HepG2 (cell line): Measurements from ENCODE around the gene ESRRG. TPM values are rescaled to one million over a fixed set of nuclear protein-coding genes. Genes with fewer than 3 reads are reported as not detected.

Source experiments
- ATAC-seq: fragments of 200-7000 bp; cut with Tn5 transposase; 3 replicates; pipeline ENCODE4 v1.9.1; 2020; ENCODE audit warnings: mild to moderate bottlenecking, moderate library complexity
- BruUV-seq: library from RNA; stranded (reverse); fragments of 400-500 nt; replicated peaks from 2 replicates; lab custom pipeline; 2021; lab: Mats Ljungman, UMichigan
- CTCF ChIA-PET: fragments of 300-600 bp; formaldehyde crosslinking; extraction: SDS; loops from one replicate; lab custom pipeline; 2021; ENCODE audit warnings: low total read pairs, inconsistent platforms, low intra/inter-chr PET ratio; lab: Yijun Ruan, JAX
- POLR2A ChIA-PET: fragments of 350-600 bp; sonication (Branson Sonifier 250); formaldehyde crosslinking; loops from one replicate; lab custom pipeline; 2020; ENCODE audit warnings: antibody characterized with exemption, inconsistent platforms; lab: Yijun Ruan, JAX
- DNase-seq: peaks from one replicate; pipeline ENCODE4 v3.0.0-alpha.2; 2015; ENCODE audit warnings: low spot score
- FAIRE-seq: peaks from 3 replicates; lab custom pipeline; 2011; peaks lifted over from hg19 to GRCh38; lab: Jason Lieb, UNC
- H2AFZ ChIP-seq: one replicate; pipeline ENCODE4 v1.6.1; 2011; ENCODE audit warnings: low read length, inconsistent platforms
- H3K27ac ChIP-seq: fragments of 300-600 bp; 3 replicates; pipeline ENCODE4 v1.8.0; 2011; ENCODE audit warnings: mixed run types, mild to moderate bottlenecking, mixed read lengths, low read length, inconsistent platforms; ENCODE audit not compliant: insufficient read depth; ENCODE audit errors: extremely low read length
- H3K27me3 ChIP-seq, 2 experiments: fragments of 200-600 bp in 1 of 2; 2 replicates in 1 of 2; 3 replicates in 1 of 2; pipeline versions ENCODE4 v1.6.0 to v1.8.0; 2011; ENCODE audit warnings: low read length in 2 of 2, mild to moderate bottlenecking in 2 of 2, moderate library complexity in 2 of 2, inconsistent platforms in 1 of 2; ENCODE audit not compliant: insufficient read depth in 2 of 2, control insufficient read depth in 1 of 2
- H3K36me3 ChIP-seq, 2 experiments: fragments of 200-600 bp in 1 of 2; replicated peaks in 1 of 2; 2 replicates in 1 of 2; 3 replicates in 1 of 2; pipeline versions ENCODE4 v1.5.1 to v1.8.0; 2011; ENCODE audit warnings: low read length in 2 of 2, inconsistent platforms in 1 of 2; ENCODE audit not compliant: insufficient read depth in 2 of 2, control insufficient read depth in 1 of 2
- H3K4me1 ChIP-seq: 2 replicates; pipeline ENCODE4 v1.5.1; 2012; ENCODE audit warnings: low read length, inconsistent platforms; ENCODE audit not compliant: insufficient read depth
- H3K4me2 ChIP-seq: 2 replicates; pipeline ENCODE4 v1.6.0; 2011; ENCODE audit warnings: low read depth, low read length, inconsistent platforms
- H3K4me3 ChIP-seq, 3 experiments: fragments of 200-600 bp in 1 of 3; sonication (generic), shearing (Covaris generic) in 1 of 3; replicated peaks in 1 of 3; 2 replicates each; pipeline ENCODE4 v1.5.1; 2011 to 2016; ENCODE audit warnings: low read length in 3 of 3, inconsistent platforms in 2 of 3, low read depth in 2 of 3, mild to moderate bottlenecking in 2 of 3, control low read depth in 1 of 3, mixed read lengths in 1 of 3; ENCODE audit not compliant: insufficient read depth in 1 of 3
- H3K79me2 ChIP-seq: one replicate; pipeline ENCODE4 v1.6.1; 2011; ENCODE audit warnings: low read length, inconsistent platforms; ENCODE audit not compliant: insufficient read depth
- H3K9ac ChIP-seq: 2 replicates; pipeline ENCODE4 v1.6.0; 2011; ENCODE audit warnings: mild to moderate bottlenecking, low read depth, low read length, inconsistent platforms; ENCODE audit not compliant: insufficient read depth
- H3K9me3 ChIP-seq: 2 replicates; pipeline ENCODE4 v1.5.1; 2012; ENCODE audit warnings: mild to moderate bottlenecking, low read length
- H4K20me1 ChIP-seq: 2 replicates; pipeline ENCODE4 v1.6.0; 2011; ENCODE audit warnings: inconsistent platforms, mild to moderate bottlenecking, low read length, moderate library complexity; ENCODE audit not compliant: insufficient read depth
- FOSL1 ChIP-seq: sonication (generic); formaldehyde crosslinking; IDR thresholded peaks from 2 replicates; pipeline ENCODE4 v1.9.0; 2021; ENCODE audit warnings: missing genetic modification reagents, borderline replicate concordance
- FOXA1 ChIP-seq, 2 experiments: fragments of 450-650 bp in 1 of 2; sonication (generic) in 1 of 2; formaldehyde crosslinking in 1 of 2; IDR thresholded peaks; 2 replicates each; pipeline versions ENCODE4 v1.4.0 to v1.6.1; 2016 to 2020; ENCODE audit warnings: missing genetic modification reagents in 1 of 2
- MAFF ChIP-seq: IDR thresholded peaks from 2 replicates; pipeline ENCODE4 v1.6.1; 2011; ENCODE audit warnings: low read depth, low read length, improper control_type of control experiment
- RERE ChIP-seq: IDR thresholded peaks from 2 replicates; pipeline ENCODE4 v1.6.1; 2016; ENCODE audit warnings: low read depth, missing genetic modification reagents, missing compliant biosample characterization
- SMARCC2 ChIP-seq: fragments of 450-650 bp; IDR thresholded peaks from 2 replicates; pipeline ENCODE4 v1.6.1; 2017; ENCODE audit warnings: antibody characterized with exemption, mild to moderate bottlenecking
- TERF1 ChIP-seq: sonication (generic); formaldehyde crosslinking; IDR thresholded peaks from 2 replicates; pipeline ENCODE4 v1.8.0; 2022; ENCODE audit warnings: mild to moderate bottlenecking, missing genetic modification reagents, moderate library complexity
- ZBTB39 ChIP-seq: sonication (generic); formaldehyde crosslinking; IDR thresholded peaks from 2 replicates; pipeline ENCODE4 v1.5.0; 2020; ENCODE audit warnings: missing genetic modification reagents
- ZFP41 ChIP-seq: sonication (generic); formaldehyde crosslinking; IDR thresholded peaks from 2 replicates; pipeline ENCODE4 v1.4.0; 2020; ENCODE audit warnings: mild to moderate bottlenecking, missing genetic modification reagents, borderline replicate concordance
- ZGPAT ChIP-seq: IDR thresholded peaks from 2 replicates; pipeline ENCODE4 v1.6.1; 2016; ENCODE audit warnings: mild to moderate bottlenecking
- ZNF160 ChIP-seq: sonication (generic); formaldehyde crosslinking; IDR thresholded peaks from 2 replicates; pipeline ENCODE4 v1.8.0; 2022; ENCODE audit warnings: mild to moderate bottlenecking, inconsistent platforms, missing genetic modification reagents
- ZNF34 ChIP-seq: sonication (generic); formaldehyde crosslinking; IDR thresholded peaks from 2 replicates; pipeline ENCODE4 v1.4.0; 2020; ENCODE audit warnings: mild to moderate bottlenecking, missing genetic modification reagents, borderline replicate concordance
- ZNF558 ChIP-seq: sonication (generic); formaldehyde crosslinking; IDR thresholded peaks from 2 replicates; pipeline ENCODE4 v1.9.0; 2022; ENCODE audit warnings: mild to moderate bottlenecking, missing genetic modification reagents, borderline replicate concordance
- ZNF615 ChIP-seq: sonication (generic); formaldehyde crosslinking; IDR thresholded peaks from 2 replicates; pipeline ENCODE4 v1.5.0; 2020; ENCODE audit warnings: mild to moderate bottlenecking, missing genetic modification reagents, borderline replicate concordance
- ZNF7 ChIP-seq: IDR thresholded peaks from 2 replicates; pipeline ENCODE4 v1.6.1; 2016; ENCODE audit warnings: missing biosample characterization, missing genetic modification reagents
- ZNF775 ChIP-seq: sonication (generic); formaldehyde crosslinking; IDR thresholded peaks from 2 replicates; pipeline ENCODE4 v1.4.0; 2020; ENCODE audit warnings: missing genetic modification reagents, mild to moderate bottlenecking, moderate library complexity, borderline replicate concordance
- WGBS: methylation state at CpG from one replicate; pipeline ENCODE4 v1.1.6; 2017; ENCODE audit warnings: low lambda C conversion rate; 5-methylcytosine and 5-hydroxymethylcytosine counted together
- in situ Hi-C: cut with HindIII; loops from 2 replicates; pipeline ENCODE4 v1.10.0; 2017; ENCODE audit warnings: low pct_unique_long_range_greater_than_20kb; ENCODE audit not compliant: extremely low pct_ligation_motif_present
- intact Hi-C: fragments of 100-400 bp; cut with micrococcal nuclease; formaldehyde crosslinking; loops from one replicate; pipeline ENCODE4 v1.10.0; 2022; ENCODE audit not compliant: unreplicated experiment
- polyA plus RNA-seq, 8 experiments: library from polyadenylated mRNA; depleted of rRNA in 3 of 8; stranded (reverse) in 7 of 8; unstranded in 1 of 8; fragments of >200 nt; fragmentation: Illumina TruSeq in 4 of 8; extraction: Trizol in 4 of 8; gene quantifications; 2 replicates each; pipeline versions ENCODE4 v1.2.1 to v1.2.3, GENCODE V29; 2011 to 2016; ENCODE audit warnings: low read depth in 4 of 8, missing spikeins in 1 of 8, mixed read lengths in 1 of 8; ENCODE audit not compliant: insufficient read depth in 1 of 8
- total RNA-seq, 5 experiments: library from RNA; depleted of rRNA; stranded (reverse); fragments of >200 nt; fragmentation: Illumina TruSeq; extraction: Trizol; gene quantifications; 2 replicates each; pipeline ENCODE4 v1.2.3, GENCODE V29; 2016; ENCODE audit warnings: low read depth in 1 of 5

The ESRRG gene
- total and polyA plus RNA-seq, 2 of the 13 experiments (the other 11 are each of a cell fraction or from before 2014, with no cell fraction given), result not detected

GRCh38 chr1:216580538-216581057 lies 142.6 kb downstream of the ESRRG start:
- no peaks in the 10 kb centered on the region for H3K79me2 ChIP-seq
- no TSS peak for BruUV-seq
- CTCF ChIA-PET, result no interaction called here
- no peak overlapping the region for H2AFZ ChIP-seq
- no peaks in the 10 kb centered on the region for H3K4me1 ChIP-seq
- no peaks in the 10 kb centered on the region for H3K27me3 ChIP-seq
- no peak overlapping the region for H3K9ac ChIP-seq
- POLR2A ChIA-PET, result no interaction called here
- ATAC-seq (no peak), FAIRE-seq (no peak), DNase-seq (no peak)
- H3K9me3 ChIP-seq, result no peaks in the 10 kb centered on the region
- WGBS, result 3% methylated on average over 2 of the region's 2 CpGs
- H4K20me1 ChIP-seq, result no peaks in the 10 kb centered on the region
- H3K4me3 ChIP-seq, result no peak overlapping the region
- no peaks in the 10 kb centered on the region for H3K36me3 ChIP-seq
- H3K4me2 ChIP-seq, result no peak overlapping the region
- in situ Hi-C loops (no loop called here), intact Hi-C loops (no loop called here)
- H3K27ac ChIP-seq, result no peak overlapping the region
- TF ChIP-seq ZNF34 (CRISPR knock-in tag) (no peak), FOSL1 (CRISPR knock-in tag) (no peak), TERF1 (CRISPR knock-in tag) (no peak), ZNF160 (no peak), ZNF558 (CRISPR knock-in tag) (no peak), ZGPAT (CRISPR knock-in tag) (no peak), ZFP41 (no peak), FOXA1 (IDR thresholded peaks at IDR 0.05) (no peak), FOXA1 (CRISPR knock-in tag; IDR thresholded peaks at IDR 0.05) (no peak), ZNF615 (CRISPR knock-in tag) (no peak), ZBTB39 (CRISPR knock-in tag) (no peak), SMARCC2 (no peak), MAFF (no peak), ZNF7 (no peak), ZNF775 (no peak), RERE (CRISPR knock-in tag) (no peak)
